Stimulated activated CD8-positive, alpha-beta memory T cell treated with anti-CD3 and anti-CD28 coated beads, Interleukin-4, amount 100 ng/mL, for 24 hours (primary cell): ENCODE data around the gene LAMB4.

ENCODE experiments used
- DNase-seq: peaks from one replicate; pipeline ENCODE4 v3.0.0-alpha.2; 2020; ENCODE audit warnings: low read depth

Gene LAMB4

DNA sequence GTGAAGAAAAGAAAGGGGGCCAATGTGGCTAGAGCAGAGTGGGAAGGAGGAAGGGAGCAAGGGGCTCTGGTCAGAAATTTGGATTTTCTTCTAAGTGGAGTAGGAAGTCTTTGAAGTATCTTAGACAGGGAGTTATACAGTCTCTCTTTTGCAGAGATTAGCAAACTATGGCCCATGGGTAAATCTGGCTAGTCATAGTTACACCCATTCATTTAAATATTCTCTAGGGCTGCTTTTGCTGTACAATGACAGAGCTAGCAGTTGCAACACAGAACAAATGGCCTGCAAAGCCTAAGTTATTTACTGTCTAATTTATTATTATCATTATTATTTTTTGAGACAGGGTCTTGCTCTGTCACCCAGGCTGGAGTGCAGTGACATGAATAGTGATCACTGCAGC, 10.5 kb upstream of the LAMB4 start:
- DNase-seq, result no peak

DNA sequence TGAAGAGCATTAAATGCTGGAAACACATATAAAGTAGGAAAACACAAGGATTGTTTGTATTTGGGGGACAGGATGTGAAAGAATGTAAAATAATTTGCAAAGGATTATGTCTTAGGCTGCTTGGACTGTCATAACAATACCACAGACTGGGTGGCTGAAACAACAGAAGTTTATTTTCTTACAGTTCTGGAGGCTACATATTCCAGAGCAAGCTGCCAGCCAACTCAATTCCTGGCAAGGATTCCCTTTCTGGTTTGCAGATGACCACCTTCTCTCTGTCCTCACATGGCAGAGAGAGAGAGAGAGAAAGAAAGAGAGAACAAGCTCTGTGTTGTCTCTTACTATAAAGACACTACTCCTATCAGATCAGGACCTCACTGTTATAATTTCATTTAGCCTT, 8.8 kb upstream of the LAMB4 start:
- DNase-seq, result no peak

DNA sequence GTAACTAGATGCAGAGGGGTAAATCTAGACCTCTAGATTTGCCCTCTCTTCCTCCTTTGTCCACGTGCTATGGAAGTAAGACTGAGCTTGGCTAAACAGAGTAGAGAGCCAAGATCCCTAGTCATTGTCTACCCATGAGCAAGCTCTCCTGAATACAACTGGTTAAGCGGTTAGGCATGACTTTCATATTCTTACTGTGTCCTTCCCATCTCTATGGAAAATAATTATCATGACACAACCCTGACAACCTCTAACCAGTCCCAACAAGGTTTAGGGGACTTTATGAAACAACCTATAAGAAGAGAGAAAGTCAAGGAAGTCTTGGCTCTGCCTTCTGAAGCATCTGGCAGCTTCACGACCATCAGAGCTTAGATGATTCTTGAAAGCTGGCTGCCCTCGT, 7.8 kb upstream of the LAMB4 start:
- DNase-seq, result no peak

- no peak for DNase-seq
These were observed 6.9 kb upstream of the LAMB4 start for GRCh38 chr7:108137040-108137439.

DNA sequence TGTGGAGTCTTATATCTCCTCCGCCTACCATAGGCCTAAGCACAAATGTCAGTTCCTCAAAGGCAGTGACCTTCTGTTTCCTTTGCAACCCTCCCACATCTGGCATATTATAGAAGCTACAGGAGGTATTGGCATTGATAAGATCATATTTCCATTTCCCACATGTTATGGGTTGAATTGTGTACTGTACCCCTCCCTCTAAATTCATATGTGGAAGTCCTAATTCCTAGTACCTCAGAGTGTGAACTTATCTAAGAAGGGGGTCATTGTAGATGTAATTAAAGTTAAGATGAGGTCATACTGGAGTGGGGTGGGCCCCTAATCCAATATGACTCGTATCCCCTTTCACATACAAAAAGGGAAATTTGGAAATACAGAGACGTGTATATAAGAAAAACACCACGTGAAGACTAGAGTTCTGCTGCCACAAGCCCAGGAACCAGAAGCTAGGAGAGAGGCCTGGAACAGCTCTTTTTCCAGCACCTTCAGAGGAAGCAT, 6.1 kb upstream of the LAMB4 start:
- no peak for DNase-seq

- DNase-seq, result no peak
These were observed 5.5 kb upstream of the LAMB4 start for GRCh38 chr7:108135446-108136190.

DNA sequence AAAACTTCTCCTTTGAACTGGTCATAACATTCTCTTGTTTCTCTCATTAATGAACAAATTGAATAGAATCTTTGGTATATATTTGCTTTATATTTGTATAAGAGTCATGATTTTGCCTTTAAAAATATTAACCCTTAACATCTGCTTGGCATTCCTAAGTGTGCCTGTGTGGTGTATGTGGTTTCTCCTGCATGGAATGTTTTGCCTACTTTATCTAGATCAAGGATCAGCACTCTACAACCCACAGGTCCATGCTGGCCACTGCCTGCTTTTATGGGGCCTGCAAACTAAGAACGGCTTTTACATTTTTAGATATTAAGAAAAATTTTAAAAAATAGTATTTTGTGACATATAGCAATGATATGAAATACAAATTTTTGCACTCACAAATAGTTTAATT, 4.3 kb upstream of the LAMB4 start:
- no peak for DNase-seq

DNA sequence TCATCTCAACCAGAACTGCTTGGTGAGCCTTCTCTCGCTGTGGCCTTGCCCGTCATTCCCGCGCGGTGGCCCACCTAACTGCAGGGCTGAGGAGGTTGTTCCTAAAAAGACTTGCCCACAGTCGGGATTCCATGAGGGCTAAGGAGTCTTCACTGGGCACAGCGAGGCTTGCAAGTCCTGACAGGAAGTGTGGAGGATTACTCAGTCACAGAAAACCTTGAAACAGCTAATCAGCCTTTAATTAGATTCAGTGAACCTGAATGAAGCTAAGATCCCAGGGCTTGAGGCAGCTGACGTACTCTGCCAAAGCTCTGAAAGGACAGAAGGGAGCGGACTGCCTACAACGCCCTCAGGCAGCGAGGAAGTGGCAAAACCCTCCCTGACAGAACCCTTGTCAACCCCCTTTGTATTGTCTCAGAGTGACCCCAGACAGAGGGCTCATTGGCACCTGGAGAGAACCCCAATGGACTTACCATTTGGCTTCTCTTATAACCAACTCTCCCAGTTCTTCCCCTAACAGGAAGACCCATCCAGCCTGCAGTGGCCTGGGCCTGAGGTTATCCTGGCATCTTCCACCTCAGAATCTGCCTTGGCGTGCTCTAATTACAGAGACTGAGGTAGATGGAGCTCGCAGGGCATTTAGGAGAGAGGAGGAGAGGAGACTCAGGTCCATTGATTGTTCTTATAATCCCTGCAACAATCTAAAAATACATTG, 2.5 kb upstream of the LAMB4 start:
- DNase-seq, result no peak

DNA sequence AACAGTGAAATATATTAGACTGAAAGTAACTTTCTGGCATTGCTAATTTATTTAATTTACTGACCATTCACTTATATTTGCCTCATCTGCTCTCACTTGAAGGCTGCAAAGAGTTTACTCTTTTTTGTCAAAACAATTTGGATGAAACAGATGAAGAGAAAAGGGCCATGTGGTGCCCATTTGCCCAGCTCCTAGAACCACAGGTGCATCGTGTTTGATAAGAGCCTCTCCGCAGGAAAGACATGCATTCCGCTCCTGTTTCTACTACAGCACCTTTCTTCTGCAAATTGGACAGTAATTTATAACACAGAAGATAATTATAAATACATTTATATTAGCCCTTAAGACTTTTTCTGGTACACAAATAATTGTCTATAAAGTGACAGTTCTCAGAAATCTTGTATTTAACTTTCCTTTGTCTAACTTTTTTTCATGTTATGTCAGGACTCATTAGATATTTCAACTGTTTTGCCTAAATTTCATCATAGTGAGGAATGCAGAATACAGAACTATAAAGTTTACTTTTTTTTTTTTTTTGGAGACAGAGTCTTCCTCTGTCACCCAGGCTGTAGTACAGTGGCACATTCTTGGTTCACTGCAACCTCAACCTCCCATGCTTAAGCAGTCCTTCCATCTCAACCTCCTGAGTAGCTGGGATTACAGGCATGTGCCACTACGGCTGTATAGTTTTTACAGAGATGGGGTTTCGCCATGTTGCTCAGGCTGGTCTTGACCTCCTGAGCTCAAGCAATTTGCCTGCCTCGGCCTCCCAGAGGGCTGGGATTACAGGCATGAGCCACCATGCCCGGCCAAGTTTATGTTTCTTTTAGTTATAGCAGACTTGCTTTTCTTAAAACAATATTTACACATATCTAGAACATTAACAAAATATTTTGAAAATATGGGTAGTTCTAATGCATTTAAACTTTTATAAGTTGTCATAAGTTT, 869 bp downstream of the LAMB4 start:
- no peak for DNase-seq

DNA sequence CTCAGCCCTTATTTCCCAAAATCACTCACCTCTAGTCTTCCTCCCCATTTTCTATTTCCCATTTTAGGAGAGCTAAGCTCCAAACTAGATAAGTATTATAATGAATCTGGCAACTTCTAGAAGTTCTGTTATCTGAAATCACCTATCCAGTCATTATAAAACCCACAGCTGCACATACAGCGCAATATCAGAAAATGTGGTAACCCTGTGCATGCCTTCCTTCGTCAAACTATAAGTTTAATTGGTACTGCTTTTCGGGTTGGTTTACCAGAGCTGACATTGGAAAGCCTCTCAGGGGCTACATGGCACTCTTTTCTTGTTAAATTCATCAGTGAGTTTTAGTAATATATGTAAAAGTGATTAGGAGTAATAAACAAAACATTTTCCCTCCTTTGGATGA, 1.6 kb downstream of the LAMB4 start:
- DNase-seq, result no peak

DNA sequence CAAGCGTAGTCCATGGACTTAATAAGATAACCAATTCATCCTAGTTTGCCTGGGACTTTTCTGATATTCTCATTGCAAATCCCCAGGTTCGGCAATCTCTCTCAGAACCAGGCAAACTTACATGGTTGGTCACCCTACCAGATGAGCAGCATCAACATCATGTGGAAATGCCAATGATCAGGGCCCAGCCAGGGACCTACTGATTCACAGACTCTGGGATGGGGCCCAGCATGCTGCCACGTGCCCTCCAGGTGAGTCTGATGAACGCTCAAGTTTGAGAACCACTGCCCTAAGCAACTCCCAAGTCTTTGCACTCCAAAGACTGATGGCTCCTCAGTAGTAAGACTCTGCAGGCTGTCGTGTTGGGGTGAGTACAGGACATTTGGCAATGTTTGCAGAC, 2.7 kb downstream of the LAMB4 start:
- no peak for DNase-seq

DNA sequence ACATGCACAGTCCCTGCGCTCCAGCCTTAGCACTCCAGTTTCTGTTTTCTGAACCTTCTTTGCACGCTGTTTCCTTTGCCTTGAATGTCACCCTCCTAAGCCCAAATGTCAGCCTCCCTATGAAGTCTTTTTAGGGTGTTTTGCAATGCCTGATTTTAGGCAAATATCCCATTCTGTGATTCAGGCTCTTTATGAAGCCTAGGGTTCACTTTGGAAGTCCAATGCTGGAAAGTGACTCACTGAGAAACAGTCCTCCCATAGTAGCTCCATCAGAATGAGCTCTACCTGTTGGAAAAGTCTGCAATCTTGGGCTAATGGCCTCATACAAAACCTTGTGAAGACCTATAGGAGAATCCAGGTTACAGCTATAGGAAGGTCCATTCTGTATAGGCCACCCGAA, 5.3 kb downstream of the LAMB4 start:
- no peak for DNase-seq

DNA sequence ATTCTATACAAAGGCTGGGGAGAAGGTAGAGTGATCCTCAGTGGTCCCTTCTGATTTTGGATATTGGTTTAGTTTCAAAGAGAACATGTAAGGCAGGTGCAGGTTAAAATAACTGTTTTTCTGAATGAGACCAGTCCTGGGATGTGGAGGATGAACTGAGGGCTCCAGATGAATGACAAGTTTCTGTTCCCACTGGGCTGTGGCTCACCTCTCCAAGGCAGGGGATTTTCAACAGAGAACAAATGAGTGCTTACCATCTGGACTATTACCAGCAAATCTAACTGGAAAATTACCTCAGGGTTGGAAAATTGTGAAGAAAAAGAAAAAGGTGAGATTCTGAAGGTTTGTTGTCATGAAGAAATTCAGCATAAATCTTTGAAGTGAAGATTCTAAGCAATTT, 8.0 kb downstream of the LAMB4 start:
- DNase-seq, result no peak

- DNase-seq, result no peak
These were observed 9.2 kb downstream of the LAMB4 start for GRCh38 chr7:108120933-108121332.

DNA sequence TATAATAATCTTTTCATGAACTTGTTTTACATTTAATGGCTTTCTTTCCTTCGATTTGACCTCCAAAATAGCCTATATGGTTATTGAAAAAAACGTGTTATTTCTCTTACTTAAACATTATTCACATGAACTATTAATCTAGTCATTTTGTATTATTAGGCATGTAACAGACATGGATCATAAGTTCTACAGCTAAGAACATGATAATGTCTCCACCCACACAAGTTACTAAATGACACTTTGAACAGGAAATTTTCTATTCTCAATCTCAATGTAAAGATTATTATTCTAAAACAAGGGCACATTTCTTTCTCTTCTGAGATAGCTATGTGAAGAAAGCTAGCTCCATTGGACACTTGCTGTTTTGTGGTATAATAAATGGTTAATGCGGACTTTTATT, 10.0 kb downstream of the LAMB4 start:
- DNase-seq, result no peak

DNA sequence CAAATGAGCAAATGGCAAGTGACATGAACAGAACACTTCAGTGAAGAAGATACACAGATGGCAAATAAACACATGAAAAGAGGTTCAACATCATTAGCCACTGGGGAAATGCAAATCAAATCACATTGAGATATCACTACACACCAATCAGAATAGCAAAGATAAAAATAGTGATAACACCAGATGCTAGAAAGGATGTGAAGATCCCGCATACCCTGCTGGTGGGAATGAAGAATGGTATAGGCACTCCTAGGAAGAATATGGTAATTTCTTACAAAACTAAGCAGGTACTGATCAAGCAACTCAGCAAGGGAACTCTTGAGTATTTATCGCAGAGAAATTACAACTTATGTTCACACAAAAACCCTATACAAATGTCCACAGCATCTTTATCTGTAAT, 11.2 kb downstream of the LAMB4 start:
- no peak for DNase-seq

GRCh38 chr7:108114117-108114841, 15.9 kb downstream of the LAMB4 start:
- DNase-seq, result no peak

GRCh38 chr7:108112683-108113082, 17.5 kb downstream of the LAMB4 start:
- DNase-seq, result no peak

DNA sequence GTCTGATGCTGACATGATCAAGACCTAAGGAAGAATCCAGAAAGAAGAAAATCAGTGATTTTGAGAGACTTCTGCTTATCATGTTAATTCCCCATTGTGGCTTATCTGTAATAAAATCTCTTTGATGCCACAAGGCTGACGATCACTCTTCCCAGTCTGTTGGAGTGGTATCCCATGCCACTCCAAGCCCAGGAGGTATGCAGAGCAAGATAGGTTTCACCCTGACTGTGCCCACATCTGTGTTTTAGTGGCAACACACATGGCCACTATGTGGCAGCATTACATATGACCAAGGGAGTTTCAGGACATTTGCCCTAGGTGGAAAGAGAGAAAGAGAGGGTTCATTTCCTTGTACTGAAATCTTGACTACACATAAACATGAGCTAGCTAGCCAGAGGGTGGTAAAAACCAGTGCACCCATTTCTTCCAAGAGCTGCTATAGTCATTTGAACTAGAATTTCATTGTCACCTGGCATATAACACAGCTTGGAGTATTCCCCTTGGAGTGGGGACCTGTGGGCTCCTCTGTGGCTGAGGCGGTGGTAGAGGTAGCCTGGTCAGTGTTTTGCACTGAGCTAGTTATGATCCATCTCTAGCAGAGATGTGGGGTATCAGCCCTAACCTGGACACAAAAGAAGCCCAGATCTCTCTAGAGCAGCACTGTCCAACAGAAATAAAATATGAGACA, 20.8 kb downstream of the LAMB4 start:
- DNase-seq, result no peak

GRCh38 chr7:108108131-108108530, 22.0 kb downstream of the LAMB4 start:
- no peak for DNase-seq

GRCh38 chr7:108104324-108104723, 25.8 kb downstream of the LAMB4 start:
- no peak for DNase-seq
